Activated naive CD8-positive, alpha-beta T cell (primary cell): ENCODE data around the gene PIGBOS1.
"Not testable (repeated sequence)": the region's sequence is repeated elsewhere in the genome, so short reads cannot be mapped to it uniquely, and the experiment has no call there.

Source experiments
- H3K27ac Mint-ChIP-seq: one replicate; pipeline ENCODE4 v1.8.0; 2021; ENCODE audit warnings: mixed read lengths
- H3K27me3 Mint-ChIP-seq: one replicate; pipeline ENCODE4 v1.8.0; 2021; ENCODE audit warnings: mixed read lengths
- H3K36me3 Mint-ChIP-seq: one replicate; pipeline ENCODE4 v1.8.0; 2021; ENCODE audit warnings: mixed read lengths
- H3K4me1 Mint-ChIP-seq: one replicate; pipeline ENCODE4 v1.8.0; 2021; ENCODE audit warnings: low read depth, mixed read lengths
- H3K4me3 Mint-ChIP-seq: one replicate; pipeline ENCODE4 v1.8.0; 2021; ENCODE audit warnings: mild to moderate bottlenecking, mixed read lengths
- H3K9me3 Mint-ChIP-seq: one replicate; pipeline ENCODE4 v1.8.0; 2021; ENCODE audit warnings: low read depth, mixed read lengths

PIGBOS1 gene

GRCh38 chr15:55283379-55284147 lies 35.4 kb downstream of the PIGBOS1 start:
- H3K4me3 Mint-ChIP-seq = peak overlapping the region; percentile 61
- H3K4me1 Mint-ChIP-seq = peaks cover 96% of the 10 kb centered on the region
- peak overlapping the region; percentile 87 for H3K27ac Mint-ChIP-seq
- H3K27me3 Mint-ChIP-seq = no peaks in the 10 kb centered on the region
- no peaks in the 10 kb centered on the region for H3K9me3 Mint-ChIP-seq
- H3K36me3 Mint-ChIP-seq = peaks cover 9% of the 10 kb centered on the region

- Mint-ChIP-seq H3K27ac (peak overlapping the region; percentile 87), H3K27me3 (no peaks in the 10 kb centered on the region), H3K4me1 (peaks cover 94% of the 10 kb centered on the region), H3K4me3 (peak overlapping the region; percentile 61), H3K36me3 (peaks cover 7% of the 10 kb centered on the region), H3K9me3 (no peaks in the 10 kb centered on the region)
Measured at GRCh38 chr15:55282284-55282833, 36.6 kb downstream of the PIGBOS1 start.

GRCh38 chr15:55281517-55282228 lies 37.2 kb downstream of the PIGBOS1 start:
- Mint-ChIP-seq H3K27ac (peak overlapping the region; percentile 87), H3K36me3 (peaks cover 7% of the 10 kb centered on the region), H3K9me3 (no peaks in the 10 kb centered on the region), H3K4me3 (peak overlapping the region; percentile 61), H3K27me3 (no peaks in the 10 kb centered on the region), H3K4me1 (peaks cover 96% of the 10 kb centered on the region)

- not testable (repeated sequence) for H3K36me3 Mint-ChIP-seq, H3K9me3 Mint-ChIP-seq, H3K27me3 Mint-ChIP-seq
- Mint-ChIP-seq H3K27ac (peak overlapping the region; percentile 87), H3K4me3 (peak overlapping the region; percentile 74), H3K4me1 (peaks cover 94% of the 10 kb centered on the region)
Measured at GRCh38 chr15:55280589-55280988, 38.3 kb downstream of the PIGBOS1 start.

GRCh38 chr15:55279746-55280351 lies 39.1 kb downstream of the PIGBOS1 start:
- no peaks in the 10 kb centered on the region for H3K9me3 Mint-ChIP-seq
- H3K4me3 Mint-ChIP-seq = peak overlapping the region; percentile 64
- H3K36me3 Mint-ChIP-seq = no peaks in the 10 kb centered on the region
- peak overlapping the region; percentile 97 for H3K27ac Mint-ChIP-seq
- H3K27me3 Mint-ChIP-seq = no peaks in the 10 kb centered on the region
- H3K4me1 Mint-ChIP-seq = peaks cover 93% of the 10 kb centered on the region

- Mint-ChIP-seq H3K4me1 (peaks cover 87% of the 10 kb centered on the region), H3K36me3 (peaks cover under 1% of the 10 kb centered on the region), H3K9me3 (no peaks in the 10 kb centered on the region), H3K27ac (peak overlapping the region; percentile 97), H3K4me3 (peak overlapping the region; percentile 64), H3K27me3 (no peaks in the 10 kb centered on the region)
Measured at GRCh38 chr15:55279100-55279745, 39.7 kb downstream of the PIGBOS1 start.

GRCh38 chr15:55277715-55278114 lies 41.2 kb downstream of the PIGBOS1 start:
- peak overlapping the region; percentile 97 for H3K27ac Mint-ChIP-seq
- H3K27me3 Mint-ChIP-seq = no peaks in the 10 kb centered on the region
- peaks cover 85% of the 10 kb centered on the region for H3K4me1 Mint-ChIP-seq
- no peaks in the 10 kb centered on the region for H3K9me3 Mint-ChIP-seq
- H3K4me3 Mint-ChIP-seq = peak overlapping the region; percentile 65
- H3K36me3 Mint-ChIP-seq = peaks cover 9% of the 10 kb centered on the region

GRCh38 chr15:55277116-55277564 lies 41.8 kb downstream of the PIGBOS1 start:
- peaks cover 83% of the 10 kb centered on the region for H3K4me1 Mint-ChIP-seq
- no peaks in the 10 kb centered on the region for H3K9me3 Mint-ChIP-seq
- peaks cover 10% of the 10 kb centered on the region for H3K36me3 Mint-ChIP-seq
- H3K27ac Mint-ChIP-seq = peak overlapping the region; percentile 97
- H3K4me3 Mint-ChIP-seq = peak overlapping the region; percentile 65
- H3K27me3 Mint-ChIP-seq = no peaks in the 10 kb centered on the region

- H3K27me3 Mint-ChIP-seq = no peaks in the 10 kb centered on the region
- H3K4me1 Mint-ChIP-seq = peaks cover 81% of the 10 kb centered on the region
- H3K36me3 Mint-ChIP-seq = peaks cover 10% of the 10 kb centered on the region
- no peaks in the 10 kb centered on the region for H3K9me3 Mint-ChIP-seq
- peak overlapping the region; percentile 65 for H3K4me3 Mint-ChIP-seq
- peak overlapping the region; percentile 97 for H3K27ac Mint-ChIP-seq
Measured at GRCh38 chr15:55276324-55276723, 42.6 kb downstream of the PIGBOS1 start.

GRCh38 chr15:55270291-55270690 lies 48.6 kb downstream of the PIGBOS1 start:
- Mint-ChIP-seq H3K4me1 (peaks cover 82% of the 10 kb centered on the region), H3K27me3 (no peaks in the 10 kb centered on the region), H3K4me3 (peak overlapping the region; percentile 25), H3K36me3 (peaks cover 30% of the 10 kb centered on the region), H3K27ac (peak overlapping the region; percentile 90), H3K9me3 (no peaks in the 10 kb centered on the region)

GRCh38 chr15:55268176-55268695 lies 50.7 kb downstream of the PIGBOS1 start:
- Mint-ChIP-seq H3K9me3 (no peaks in the 10 kb centered on the region), H3K27me3 (no peaks in the 10 kb centered on the region), H3K27ac (peak overlapping the region; percentile 96), H3K4me3 (peak overlapping the region; percentile 81), H3K36me3 (peaks cover 23% of the 10 kb centered on the region), H3K4me1 (peaks cover 69% of the 10 kb centered on the region)

- peaks cover 26% of the 10 kb centered on the region for H3K36me3 Mint-ChIP-seq
- H3K27me3 Mint-ChIP-seq = no peaks in the 10 kb centered on the region
- H3K9me3 Mint-ChIP-seq = no peaks in the 10 kb centered on the region
- peaks cover 64% of the 10 kb centered on the region for H3K4me1 Mint-ChIP-seq
- H3K4me3 Mint-ChIP-seq = peak overlapping the region; percentile 81
- peak overlapping the region; percentile 96 for H3K27ac Mint-ChIP-seq
Measured at GRCh38 chr15:55267401-55268175, 51.3 kb downstream of the PIGBOS1 start.
